LoVo (cell line): ENCODE results near the gene RALY.
A peak's percentile ranks its signal among the peaks of the same experiment; 100 is the strongest.

Experiments
- DNase-seq: peaks from one replicate; pipeline ENCODE4 v3.0.0-alpha.2; 2016; ENCODE audit warnings: low spot score

The RALY gene

DNA sequence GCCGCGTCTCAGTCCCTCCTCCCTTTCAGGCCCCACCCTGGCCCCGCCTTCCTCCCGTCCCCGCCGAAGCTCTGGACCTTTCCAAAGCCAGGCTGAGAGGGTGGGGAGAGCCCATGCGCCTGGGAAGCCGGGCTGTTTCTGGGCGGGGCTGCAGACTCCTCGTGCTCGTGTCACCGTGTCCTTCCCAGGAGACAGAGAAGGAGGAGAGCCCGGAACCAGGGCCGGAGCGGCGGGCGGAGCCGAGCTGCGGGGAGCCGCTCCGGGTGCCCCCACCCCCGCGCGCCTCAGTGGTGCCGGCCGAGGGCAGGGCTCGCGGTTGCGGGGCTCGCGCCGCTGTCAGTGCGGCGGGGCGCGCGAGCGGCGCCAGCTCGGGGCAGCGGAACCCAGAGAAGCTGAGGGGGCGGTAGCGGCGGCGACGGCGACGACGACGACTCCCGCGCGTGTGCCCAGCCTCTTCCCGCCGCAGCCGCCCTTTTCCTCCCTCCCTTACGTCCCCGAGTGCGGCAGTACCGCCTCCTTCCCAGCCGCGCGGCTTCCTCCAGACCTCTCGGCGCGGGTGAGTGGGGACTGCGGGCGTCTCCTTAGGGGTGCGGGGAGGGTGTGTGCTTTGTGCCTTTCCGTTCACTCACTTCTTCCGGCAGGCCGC lies at the start of gene RALY:
Gene RALY (plus strand): TSS at position 336 of the 646 bp plus-strand sequence. CDS start 78,164 bp downstream, outside the sequence.
- DNase-seq, result peak; percentile 94

DNA sequence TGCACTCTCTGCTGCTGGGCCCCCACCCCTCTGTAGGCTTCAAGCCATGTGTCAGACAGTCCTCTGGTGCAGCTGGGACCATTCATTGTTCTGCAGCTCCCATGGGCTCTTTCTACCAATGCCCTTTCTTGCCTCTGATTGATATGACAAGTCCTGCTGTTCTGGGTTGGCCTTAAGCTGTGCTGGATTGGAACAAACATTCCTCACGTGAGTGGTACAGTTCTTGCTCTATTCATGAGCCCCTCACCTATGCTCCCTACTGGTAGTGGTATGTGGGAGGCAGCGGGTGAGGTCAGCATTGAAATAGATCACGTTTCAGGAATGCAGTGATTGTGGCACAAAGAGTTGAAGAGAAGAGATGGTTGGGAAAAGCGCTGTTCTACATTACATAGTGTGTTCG lies 48.8 kb upstream of the RALY start:
- no peak for DNase-seq

DNA sequence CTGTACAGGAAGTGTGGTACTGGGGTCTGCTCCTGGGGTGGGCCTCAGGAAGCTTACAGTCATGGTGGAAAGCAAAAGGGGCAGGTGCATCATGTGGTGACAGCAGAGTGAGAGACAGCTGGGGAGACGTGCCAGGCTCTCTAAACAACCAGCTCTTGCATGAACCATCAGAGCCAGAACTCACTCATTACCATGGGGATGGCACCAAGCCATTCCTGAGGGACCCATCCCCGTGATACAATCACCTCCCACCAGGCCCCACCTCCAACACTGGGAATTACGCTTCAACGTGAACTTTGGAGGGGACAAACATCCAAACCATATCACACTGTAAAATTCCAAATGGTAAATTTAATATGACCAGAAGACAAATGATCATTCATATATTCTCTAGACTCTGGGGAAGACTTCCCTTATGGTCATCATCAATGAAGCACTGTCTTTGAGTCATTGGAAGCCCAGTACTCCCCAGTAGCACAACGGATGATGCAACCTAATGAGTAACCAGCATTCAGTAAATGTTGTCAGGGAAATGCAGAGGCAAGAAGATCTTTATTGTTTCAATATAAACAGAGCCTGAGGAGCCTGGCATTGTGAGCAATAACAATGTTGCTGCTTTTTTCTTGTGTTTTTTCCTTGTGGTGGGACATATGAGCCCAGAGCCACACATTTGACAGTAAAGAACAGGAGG lies 48.2 kb upstream of the RALY start:
- no peak for DNase-seq

DNA sequence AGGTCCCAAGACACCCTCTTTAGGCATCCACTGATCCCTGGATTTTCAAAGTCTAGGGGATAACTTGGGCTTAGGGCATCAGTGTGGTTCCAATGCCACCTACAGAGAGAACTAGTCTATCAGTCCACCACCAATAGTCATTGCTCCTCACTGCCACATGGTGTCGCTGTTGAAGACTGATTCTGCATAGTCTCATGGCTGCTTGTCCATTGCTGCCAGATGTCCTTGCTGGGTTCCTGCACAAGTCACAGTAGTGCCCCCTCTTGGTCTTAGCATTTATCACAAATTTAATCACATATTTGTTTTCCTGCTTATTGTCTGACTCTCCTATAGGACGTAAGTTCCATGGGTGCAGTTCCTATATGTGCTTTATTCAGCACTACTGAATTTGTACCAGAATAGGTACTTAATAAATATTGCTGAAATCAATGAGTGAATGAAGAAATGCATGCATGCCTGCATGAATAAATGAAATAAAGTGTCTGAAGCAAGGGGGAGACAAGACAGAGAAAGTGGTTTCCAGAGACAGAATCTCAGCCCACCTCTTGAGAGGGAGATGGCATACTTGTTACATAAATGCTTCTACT lies 45.9 kb upstream of the RALY start:
- DNase-seq, result no peak

DNA sequence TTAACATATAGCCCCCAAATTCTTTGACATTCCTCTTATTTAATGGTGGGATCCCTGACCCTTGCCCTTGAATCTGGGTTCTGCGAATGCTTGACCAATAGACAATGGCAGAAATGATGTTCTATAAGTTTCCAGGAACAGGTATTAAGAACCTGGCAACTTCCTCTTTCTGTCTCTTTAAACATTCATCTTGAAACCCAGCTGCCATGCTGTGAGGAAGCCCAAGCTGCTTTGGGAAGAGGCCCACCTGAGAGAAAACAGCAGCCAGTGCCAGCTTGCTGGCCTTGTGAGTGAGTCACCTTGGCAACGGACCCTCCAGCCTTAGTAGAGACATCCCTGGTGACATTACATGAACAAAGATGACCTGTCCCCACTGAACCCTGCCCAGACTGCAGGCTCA lies 45.2 kb upstream of the RALY start:
- DNase-seq, result no peak

DNA sequence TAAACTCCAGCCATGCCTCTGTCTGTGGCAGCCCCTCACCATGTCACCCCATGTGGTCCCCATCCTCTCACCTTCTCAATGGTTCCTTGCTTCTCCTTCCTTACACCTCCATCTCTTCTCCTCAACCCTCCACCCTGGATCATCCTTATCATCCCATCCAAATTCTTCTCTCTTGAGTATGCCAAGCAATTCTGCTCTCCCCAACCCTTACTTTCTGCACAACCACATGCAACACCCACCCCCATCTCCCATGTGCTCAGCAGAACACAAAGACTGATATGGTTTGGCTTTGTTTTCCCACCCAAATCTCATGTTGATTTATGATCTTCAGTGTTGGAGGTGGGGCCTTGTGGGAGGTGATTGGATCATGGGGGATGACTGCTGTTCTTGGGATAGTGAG lies 42.5 kb upstream of the RALY start:
- DNase-seq, result no peak

DNA sequence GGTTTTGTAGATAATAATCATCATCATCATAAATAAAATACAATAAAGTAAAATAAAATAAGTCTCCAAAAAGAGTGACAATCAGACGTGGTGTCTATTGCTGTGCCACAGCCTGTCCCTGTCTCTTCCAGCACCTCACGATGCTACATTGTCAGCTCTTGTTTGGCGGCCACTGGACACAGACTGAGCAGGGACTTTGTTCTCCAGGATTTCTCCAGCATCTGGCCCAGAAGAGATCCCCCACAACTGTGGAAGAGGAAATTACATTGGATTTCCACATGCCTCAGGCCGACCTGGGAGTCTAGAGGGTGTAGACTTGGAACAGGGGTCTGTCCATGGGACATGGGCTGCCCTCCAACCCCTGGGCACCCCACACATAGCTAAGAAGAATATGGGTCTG lies 39.2 kb upstream of the RALY start:
- DNase-seq, result no peak

DNA sequence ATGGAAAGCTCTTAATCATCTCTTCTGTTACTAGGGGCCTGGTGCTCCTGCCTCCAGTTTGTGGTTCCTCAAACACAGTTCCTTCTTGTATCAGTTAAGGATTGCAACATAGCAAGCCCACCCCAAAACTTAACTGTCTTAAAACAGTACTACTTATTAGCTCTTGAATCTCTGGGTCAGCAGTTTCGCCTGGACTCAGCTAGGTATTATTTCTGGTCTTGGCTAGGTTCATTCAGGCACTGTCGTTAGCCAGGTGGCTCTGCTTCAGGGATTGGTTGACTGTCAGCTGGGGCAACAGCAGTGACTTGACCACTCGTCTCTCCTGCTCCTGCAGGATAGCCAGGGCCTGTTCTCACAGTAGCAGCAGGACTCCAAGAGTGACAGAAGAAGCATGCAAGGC lies 30.0 kb upstream of the RALY start:
- no peak for DNase-seq

DNA sequence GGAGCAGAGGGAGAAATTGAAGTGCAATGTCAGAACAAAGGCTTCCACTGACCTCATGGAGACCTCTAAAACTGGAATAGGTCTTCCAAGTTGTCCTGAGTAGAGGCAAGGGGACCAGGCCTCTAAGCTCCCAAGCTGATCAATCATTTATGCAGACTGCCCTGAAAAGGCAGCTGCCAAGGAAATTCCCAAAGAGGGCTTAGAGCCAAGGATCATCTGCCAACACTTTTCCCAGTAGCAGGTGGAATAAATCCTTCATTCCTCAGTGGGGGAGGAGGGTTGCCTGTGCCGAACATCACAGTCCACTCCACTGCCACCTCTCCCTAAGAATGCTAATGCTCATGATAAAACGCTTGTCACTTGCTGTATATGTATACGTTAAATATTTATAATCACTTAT lies 29.3 kb upstream of the RALY start:
- no peak for DNase-seq

DNA sequence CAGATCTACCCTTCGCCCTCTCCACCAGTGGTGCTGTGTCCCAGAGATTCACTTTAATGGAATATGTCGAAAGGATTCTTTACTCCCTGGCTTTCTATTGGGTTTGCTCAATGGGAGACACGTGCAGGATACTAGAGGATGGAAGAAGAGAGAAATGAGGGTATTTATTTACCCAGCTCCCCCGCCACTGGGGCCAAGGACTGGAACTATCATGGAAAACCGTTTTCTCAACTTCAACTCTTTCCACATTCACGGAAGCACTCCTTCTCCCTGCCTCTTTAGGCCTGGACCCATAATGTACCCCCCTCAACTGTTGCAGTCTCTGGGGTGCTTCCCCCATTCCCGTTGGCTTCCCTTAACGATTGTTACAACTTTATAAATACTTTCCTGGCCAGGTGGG lies 26.6 kb upstream of the RALY start:
- no peak for DNase-seq

DNA sequence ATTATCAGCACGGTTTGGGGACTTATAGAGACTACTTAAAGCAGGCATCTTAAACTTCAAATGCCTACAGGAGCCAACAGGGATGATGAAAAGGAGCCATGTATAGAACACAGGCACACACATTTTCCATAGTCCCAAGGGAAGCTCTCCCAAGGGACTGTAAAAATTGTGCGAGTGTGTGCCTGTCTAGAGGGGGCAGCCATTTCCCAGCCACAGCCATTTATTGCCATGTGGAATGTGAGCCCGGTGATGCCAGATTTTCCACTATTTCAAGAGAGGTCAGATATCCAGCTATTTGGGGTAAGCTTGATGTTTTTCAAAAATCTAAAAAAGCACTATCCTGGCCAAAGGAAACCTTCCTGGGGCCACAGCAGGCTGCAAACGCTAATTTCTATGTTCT lies 24.1 kb upstream of the RALY start:
- no peak for DNase-seq

DNA sequence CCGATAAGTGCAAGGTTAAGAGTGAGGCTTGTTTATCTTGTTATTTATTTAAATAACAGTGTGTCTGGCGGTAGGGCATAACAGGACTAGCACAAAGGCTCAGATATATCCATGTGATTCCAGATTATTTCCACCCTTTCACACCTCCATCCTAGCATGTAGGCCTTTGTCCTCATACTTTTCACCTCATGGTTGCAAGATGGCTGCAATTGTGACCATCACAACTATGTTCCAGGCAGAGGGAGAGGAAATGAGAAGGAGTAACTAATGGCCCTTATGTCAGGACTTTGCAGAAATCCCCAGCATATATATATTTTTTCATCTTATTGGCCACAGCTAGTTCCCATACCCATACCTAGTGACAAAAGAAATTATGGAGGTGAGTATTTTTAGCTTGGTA lies 23.5 kb upstream of the RALY start:
- DNase-seq, result no peak

DNA sequence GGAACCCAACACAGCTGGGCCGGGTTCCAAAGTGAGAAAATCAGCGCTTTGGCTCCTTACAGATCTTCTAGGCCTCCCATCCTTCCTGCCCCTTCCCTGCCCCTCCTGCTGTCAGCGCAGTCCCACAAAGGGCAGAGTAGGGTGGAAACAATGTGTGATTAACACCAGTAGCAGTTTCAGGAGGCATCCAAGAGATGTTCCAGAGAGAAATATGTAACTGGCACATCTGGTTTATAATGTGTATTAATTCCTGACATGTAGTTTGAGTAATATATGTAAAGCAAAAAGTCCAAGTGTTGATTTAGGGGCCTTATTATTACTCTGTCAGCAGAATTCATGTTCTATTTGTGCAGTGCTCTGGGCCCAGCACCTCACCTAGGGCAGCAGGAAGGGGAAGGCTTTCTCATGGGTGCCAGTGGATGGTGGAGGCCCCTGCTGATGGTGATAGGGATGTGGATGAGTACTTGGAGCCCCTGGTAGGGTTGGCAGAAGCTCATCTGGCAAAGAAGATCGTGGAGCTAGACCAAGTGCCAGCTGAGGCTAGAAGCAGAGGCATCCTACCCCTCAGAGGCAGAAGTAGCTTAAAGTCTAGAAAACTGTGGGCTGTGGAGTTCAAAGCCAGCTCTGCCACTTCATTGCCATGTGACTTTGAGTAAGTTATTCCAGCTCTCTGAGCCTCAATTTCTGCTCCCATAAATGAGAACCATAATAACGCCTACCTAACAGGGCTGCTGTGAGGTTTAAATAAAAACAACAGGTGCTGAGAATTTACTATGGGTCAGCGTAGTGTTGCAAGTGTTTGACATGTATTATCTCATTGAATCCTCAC lies 22.4 kb upstream of the RALY start:
- DNase-seq, result no peak

DNA sequence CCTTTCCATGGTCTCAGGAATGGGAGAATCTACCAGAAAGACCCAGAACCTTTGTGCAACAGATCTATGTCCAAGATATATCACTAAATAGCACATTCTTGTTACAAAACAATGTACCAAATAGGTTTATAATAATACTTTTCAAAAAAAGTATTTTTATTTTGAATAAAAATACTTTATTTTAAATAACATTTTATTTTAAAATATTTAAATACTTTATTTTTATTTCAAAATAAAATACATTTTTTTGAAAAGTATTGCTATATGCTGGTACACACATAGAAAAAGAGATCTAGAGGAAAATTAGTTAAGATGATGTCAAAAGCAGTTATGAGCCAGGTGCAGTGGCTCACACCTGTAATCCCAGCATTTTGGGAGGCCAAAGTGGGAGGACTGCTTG lies 16.8 kb upstream of the RALY start:
- no peak for DNase-seq

DNA sequence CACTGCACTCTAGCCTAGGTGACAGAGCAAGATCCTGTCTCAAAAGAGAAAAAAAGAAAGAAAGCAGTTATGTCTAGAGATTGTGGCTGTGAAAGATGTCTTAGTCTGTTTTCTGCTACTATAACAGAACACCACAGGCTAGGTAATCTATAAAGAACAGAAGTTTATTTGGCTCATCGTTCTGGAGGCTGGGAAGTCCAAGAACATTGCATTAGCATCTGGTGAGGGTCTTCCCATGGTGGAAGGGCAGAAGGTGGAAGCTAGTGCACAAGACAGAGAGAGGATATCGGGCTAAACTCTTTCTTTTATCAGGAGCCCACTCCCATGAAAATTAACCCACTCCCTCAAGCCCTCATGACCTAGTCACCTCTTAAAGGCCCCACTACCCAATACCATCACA lies 16.2 kb upstream of the RALY start:
- DNase-seq, result no peak

DNA sequence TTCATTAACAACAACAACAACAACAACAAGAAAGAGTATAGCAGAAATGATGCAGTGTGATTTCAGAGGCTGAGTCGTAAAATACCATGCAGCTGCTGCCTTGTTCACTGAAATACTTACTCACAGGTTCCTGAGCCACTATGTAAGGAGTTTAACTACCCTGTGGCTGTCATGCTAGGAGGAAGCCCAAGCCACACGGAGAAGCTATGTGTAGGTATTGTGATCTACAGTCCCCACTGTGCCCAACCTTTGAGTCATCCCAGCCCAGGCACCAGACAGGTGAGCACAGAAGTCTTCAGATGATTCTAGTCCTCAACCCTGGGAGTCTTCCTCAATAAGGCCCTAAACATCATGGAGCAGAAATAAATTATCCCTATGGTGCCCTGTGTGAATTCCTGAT lies 14.6 kb upstream of the RALY start:
- DNase-seq, result no peak

DNA sequence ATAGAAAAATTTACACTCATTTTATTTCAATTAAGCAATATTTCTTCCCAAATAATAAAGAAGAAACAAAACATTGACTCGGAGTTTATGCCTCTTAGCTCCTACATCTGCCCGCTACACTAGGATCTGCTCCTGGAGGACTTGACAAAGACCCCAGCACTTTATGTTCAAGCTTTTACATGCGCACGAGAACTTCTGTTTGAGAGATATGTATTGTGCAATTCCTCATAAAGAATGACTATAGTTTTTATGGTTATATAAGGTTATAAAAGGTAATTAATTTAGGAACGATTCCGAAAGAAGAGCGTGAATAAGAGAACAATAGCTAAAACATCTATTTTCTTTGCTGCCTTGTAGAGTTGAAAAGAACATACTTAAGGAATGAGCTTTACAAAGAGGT lies 12.4 kb upstream of the RALY start:
- DNase-seq, result no peak

DNA sequence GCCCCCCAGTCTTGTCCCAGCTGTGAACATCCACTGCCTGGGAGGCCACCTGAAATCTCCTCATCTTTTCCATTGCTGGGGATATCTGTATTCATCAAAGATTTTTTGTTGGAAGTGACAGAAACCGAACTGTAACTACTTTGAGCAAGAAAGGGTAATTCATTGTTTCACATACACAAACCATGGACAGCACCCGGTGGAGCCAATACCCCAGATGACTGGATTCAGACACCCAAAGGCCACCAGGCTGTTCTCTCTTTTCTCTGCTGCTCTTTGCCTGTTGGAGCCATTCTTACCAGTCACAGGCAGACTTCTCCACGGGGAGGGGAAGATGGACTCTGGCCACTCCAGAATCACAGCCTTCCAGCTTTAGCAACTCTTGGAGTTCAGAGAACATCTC lies 11.7 kb upstream of the RALY start:
- DNase-seq, result no peak

DNA sequence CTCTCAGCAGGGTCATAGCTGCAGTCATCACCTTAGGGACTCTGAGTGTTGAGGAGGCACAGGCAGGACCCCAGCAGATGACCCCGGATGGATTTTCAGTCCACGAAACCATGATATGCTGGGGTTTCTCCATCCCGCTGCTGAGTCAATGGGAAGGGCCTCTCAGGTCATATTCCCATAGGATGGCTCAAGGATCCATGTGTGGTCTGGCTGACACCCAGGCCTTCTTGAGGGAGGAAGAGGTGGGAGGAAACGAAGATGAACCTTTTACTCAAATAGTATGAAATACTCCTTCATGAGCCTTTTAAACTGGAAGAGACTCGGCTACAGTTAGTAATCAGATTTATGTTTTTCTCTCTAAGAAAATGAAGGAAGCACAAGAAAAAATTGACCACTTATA lies 10.3 kb upstream of the RALY start:
- no peak for DNase-seq

DNA sequence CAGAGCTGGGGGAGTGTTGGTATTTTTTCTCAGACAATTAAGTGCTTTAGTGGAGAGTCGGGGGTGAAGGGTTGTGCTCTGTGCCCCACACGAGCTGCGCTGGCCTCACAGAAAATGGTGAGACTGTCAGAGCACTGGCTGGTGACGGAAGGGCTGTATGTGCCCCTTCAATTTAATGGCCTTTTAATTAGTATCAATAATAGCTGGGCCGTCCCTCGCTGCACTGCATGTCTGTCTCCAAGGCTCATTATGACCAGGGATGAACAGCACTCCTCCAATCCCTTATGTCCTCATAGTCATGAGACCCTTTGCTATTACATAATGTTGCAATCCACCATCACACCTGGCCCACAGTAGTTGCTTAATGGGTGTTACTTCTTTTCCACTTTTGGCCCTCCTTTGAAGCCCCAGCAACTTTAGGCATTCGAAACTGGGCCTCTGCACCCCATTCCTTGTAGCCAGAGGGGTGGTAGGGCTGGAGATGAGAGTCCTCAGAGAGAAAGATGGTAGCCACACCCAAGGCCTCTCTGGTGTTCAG lies 9.5 kb upstream of the RALY start:
- no peak for DNase-seq

DNA sequence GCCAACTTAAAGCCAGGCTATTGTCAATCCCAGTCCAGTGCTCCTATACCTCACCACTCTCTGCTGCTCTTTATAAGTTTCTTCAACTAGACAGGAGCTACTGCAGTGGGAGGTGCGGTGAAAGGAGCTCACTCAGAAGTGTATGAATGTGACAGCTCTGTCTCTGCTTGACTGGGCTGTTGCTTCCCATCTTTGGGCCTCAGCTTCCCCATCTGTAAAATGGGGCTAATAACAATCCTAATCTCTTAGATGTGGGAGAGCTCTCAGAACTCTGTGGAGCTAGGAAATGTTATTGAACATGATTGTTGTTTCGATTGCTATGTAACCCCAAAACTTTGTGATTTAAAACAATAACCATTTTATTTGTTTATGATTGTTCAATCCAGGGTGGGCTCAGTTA lies 8.4 kb upstream of the RALY start:
- no peak for DNase-seq

DNA sequence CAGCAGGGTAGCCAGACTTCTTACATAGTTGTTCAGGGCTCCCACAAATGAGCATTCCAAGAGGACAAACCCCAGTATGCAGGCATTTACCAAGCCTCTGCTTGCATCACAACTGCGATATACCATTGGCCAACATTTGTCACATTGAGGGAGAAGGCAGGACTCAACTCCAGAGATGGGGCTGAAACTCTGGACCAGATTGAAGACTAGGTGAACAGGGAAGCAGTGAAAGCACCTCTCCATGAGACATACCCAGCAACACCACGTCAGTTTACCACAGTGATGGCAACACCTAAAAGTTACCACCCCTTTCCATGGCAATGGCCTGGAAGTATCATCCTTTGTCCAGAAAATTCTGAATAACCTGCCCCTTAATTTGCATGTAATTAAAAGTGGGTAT lies 7.9 kb upstream of the RALY start:
- no peak for DNase-seq
